ENCODE measurements around the gene ERGIC1.

Gene ERGIC1

DNA sequence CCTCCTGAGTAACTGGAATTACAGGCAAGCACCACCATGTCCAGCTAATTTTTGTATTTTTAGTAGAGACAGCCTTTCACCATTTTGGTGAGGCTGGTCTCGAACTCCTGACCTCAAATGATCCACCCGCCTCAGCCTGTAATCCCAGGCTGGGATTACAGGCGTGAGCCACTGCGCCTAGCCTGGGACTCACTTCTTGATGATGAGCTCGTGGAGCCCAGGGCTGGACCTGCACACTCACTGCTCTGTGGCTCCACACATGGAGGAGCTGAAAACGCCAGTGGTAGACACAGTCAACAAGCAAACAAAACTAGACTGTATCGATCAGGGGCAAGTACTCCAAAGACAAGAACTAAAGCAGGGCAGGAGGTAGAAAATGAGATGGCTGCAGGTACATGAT is 65.4 kb downstream of the ERGIC1 start:
- DNase-seq (ENCODE audit: low read depth in 1 of 2, low spot score in 1 of 2), result no peak

DNA sequence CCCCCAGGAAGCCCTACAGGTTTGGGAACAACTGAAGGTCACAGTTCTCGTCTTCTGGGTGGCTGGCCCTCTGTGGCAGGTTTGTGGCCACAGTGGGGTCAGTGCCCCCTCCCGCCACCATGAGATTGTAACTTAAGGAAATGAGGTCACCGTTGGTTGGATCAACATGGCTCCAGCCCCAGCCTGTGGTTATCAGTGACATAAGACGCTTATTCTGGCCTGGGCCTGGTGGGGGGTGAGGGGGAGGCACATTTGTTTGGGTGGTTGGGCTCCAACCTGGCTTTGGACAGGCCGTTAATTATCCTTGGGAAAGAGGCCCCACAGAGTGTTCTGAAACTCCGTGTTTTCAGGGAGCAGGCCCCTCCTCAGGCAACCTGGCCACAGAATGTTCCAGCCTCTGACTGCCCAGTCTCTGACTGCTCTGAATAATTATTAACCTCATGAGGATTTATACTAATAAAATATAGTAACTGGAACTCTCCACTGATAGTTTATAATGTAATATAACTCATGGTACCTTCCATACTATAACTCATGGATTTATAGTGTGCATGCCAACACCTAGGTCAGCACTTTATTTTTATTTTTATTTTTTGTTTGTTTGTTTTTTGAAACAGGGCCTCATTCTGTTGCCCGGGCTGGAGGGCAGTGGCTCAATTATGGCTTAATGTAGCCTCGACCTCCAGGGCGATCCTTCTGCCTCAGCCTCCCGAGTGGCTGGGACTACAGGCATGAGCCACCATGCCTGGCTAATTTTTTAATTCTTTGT is 67.1 kb downstream of the ERGIC1 start:
- no peak for DNase-seq (ENCODE audit: low read depth in 1 of 2, low spot score in 1 of 2)

DNA sequence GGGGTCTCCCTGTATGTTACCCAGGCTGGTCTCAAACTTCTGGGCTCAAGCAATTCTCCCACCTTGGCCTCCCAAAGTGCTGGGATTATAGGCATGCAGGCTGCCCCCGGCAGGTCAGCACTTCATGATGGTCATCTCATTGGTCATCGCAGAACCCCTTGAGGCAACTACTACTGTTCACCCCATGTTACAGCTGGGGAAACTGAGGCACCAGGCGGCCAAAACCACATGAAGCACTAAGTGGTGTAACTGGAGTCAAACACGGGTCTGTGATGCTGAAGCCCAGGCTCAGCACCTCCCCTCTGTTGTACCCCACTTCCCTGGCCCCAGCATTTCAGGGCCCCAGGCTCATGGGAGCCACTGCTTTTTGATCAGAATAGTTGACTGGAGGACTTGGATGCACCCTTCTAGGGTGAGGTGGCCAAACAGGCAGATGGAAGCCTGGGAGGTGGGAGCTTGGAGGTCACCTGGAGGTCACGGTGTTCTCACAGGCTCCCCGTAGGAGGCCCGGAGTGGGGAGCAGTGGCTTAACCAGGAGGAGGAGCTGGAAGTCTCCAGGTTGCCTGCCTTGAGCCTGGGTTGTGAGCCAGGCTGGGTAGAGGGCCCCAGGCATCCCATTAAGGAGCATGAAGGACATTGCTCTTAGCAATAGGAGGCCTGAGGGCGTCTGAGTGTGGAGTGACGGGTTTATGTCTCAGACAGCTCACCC is 67.9 kb downstream of the ERGIC1 start:
- DNase-seq (ENCODE audit: low read depth in 1 of 2, low spot score in 1 of 2), result no peak

DNA sequence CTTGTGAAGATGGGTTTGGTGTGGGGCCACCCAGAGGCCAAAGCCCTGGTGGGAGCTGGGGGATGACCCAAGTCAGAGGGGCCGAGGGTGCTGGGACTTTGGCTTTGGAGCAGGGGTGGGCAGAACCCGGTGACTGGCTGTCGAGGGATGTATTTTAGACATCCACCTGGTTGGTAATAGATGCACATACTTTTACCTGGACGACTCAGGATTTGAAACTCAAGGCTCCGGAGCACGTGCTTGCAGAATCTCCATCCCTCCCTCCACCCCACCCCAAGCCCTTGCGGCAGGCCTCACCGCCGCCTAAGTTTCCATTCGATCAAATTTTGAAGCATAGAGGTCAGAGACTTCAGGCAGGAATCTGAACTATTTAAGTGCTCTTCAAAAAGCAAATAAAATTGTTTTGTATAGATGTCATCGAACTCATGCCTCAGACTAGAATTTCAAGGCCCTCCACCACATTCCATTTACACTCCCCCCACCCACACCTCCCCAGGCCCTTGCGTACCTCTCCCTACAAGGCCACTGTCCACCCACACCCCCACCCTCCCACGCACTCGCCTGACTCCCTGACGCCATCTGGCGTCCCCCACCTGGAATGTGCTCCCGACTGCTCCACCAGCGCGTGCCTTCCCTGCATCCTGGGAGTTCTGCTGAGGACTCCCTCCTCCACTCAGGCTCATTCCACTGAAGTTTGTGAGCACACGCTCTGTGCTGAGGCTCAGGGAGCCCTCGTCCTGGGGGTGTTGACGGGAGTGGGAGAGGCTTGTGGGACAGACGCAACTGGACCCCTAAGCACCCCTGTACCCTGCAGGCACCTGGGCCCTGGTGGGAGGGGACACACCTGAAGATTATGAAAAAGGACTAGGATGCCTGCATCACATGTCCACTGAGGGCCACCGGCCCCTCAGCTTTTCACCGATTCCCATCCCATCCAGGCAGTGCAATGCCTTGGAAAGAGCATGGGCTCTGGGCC is 68.7 kb downstream of the ERGIC1 start:
- no peak for DNase-seq (ENCODE audit: low read depth in 1 of 2, low spot score in 1 of 2)

DNA sequence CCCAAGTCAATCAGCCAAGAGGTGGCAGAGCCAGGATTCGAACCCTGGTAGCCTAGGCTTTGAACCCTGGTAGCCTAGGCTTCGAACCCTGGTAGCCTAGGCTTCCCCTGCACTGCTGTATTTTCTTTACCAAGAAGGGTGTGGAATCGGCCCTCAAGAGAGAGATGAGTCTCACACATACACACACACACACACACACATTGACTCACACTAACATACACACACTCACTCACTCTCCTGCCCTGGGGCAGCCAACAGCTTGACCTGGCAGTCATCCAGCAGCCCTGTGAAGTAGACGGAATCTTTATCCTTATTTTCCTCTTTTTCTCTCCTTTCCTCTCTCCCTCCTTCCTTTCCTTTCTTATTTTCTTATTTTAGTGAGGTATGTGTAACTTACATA is 69.7 kb downstream of the ERGIC1 start:
- DNase-seq (ENCODE audit: low read depth in 1 of 2, low spot score in 1 of 2), result no peak

DNA sequence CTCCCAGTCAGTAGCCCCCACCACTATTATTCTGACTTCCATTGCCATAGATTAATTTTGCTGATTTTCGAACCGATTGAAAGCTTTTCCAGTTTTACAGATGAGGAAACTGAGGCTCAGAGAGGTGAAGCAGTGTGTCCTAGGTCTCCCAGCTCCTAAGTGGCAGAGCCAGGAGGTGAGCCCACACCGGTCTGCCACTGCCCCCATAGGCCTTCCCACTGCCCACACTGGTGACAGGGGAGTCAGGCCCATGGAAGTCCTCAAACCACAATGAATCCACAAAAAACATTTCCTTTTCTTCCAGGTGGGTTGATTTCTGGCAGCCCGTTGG is 70.2 kb downstream of the ERGIC1 start:
- no peak for DNase-seq (ENCODE audit: low read depth in 1 of 2, low spot score in 1 of 2)

DNA sequence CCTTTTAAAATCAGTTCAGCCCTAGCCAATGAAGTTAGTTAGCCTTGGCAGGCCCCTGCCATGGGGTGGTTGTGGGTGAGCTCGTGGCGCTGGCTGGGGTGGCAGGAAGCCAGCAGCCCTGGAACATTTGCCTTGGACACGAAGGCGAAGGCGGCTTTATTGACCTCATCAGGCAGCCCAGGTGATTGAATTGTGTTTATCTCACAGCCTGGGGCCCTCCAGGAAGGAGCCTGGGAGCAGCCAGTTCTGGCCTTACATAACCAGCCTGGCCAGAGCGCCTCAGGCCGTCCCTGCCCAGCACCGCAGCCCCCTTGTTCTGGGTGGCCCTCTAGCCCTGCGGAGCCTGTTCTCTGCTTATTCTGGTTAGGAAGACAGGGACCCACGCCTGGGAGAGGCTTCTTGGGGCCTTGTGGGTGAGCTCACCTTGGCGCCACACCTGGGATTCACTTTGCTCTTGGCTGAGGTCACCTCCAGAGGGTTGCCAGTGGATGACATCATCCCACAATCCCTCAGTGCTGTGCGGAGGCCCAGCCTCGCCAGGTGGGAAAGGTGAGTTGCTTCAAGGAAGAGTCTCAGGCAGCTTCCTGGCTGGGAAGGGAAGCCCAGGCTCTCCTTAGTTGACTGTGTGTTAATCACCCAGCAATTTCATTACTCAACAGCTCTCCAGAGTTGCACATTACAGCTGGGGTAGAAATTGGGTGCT is 70.7 kb downstream of the ERGIC1 start:
- DNase-seq (ENCODE audit: low read depth in 1 of 2, low spot score in 1 of 2), result no peak

DNA sequence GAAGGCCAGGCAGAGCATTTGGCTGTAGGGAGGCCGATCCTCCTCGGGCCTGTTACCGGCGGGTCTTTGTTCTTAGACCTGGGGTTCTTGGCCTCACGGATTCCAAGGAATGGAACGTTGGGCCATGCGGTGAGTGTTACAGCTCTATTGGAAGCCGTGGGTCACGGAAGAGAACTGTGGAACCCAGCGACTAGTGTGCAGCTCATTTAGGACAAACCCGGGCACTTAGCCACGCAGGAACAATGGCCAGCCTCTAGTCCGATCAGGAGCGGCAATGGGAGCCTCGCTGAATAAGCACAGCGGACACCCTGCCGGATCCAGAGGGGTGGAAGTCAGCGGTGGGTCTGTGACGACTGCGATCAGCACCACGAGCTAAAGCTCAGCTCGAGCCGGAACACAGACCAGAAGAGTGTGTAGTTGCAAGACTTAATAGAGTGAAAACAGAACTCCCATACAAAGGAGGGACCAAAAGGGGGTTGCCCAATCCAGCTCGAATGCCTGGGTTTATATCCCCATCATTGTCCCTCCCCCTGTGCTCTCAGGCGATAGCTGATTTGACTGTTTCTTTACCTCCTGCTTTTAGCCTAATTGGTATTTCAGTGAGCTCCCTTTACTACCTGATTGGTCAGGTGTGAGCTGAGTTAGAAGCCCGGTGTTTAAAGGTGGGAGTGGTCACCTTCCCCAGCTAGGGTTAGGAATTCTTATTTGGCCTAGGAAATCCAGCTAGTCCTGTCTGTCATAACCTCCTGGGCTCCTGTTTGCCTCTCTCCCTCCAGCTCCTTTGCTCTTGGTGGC is 71.5 kb downstream of the ERGIC1 start:
- no peak for DNase-seq (ENCODE audit: low read depth in 1 of 2, low spot score in 1 of 2)

DNA sequence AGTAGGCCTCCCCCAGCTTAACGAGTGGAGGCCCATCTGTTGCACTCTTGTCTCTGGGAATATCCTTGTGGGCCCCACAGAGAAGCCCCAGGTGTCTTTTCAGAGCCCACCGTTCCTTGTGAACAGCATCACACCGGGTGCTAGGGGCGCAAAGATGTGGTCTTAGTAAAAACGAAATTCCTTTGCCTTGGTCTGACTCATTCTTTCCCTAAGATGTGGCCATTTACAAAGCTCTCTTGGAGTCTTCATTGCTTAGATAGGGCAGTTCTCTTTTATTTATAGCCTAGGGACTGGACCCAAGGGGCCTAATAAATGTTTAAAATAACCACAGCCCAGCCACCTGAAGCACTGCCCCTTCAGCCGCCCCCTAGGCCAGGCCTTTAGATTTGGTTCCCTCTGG is 72.4 kb downstream of the ERGIC1 start:
- no peak for DNase-seq (ENCODE audit: low read depth in 1 of 2, low spot score in 1 of 2)

DNA sequence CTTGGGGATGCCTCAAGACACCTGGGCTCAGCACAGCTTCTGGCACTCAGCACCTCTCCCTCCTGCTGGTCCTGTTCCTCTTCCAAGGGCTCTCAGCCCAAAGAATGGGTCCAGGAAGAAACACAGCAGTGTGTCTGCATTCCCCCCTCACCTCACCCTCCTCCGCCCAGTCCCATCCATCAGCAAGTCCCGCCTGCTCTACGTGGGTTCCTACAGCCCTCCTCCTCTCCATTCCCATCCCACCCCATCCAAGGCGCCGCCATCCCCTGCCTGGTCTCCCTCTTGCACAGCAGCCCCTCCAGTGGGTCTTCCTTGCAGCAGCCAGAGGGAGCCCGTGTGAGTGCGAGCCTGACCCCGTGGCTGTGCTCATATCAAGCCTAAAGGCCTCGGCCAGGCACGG is 72.8 kb downstream of the ERGIC1 start:
- DNase-seq (ENCODE audit: low read depth in 1 of 2, low spot score in 1 of 2), result no peak

DNA sequence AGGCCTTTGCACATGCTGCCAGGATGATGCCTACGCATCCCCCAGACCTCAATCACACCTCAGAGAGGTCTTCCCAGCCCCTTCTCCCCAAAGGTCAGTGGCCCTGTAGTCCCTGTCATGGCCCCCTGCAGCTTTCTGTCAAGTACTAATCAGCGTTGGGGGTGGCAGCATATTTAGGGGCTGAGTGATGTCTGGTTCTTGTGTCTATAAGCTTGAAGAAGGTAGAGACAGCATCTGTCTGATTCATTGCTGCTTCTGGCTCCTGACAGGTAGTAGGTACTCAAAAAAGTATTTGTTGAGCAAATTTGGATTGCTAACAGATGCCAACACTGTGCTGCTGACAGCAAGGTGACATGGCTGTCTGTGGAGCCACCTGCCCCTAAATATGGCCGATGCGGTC is 73.6 kb downstream of the ERGIC1 start:
- no peak for DNase-seq (ENCODE audit: low read depth in 1 of 2, low spot score in 1 of 2)

DNA sequence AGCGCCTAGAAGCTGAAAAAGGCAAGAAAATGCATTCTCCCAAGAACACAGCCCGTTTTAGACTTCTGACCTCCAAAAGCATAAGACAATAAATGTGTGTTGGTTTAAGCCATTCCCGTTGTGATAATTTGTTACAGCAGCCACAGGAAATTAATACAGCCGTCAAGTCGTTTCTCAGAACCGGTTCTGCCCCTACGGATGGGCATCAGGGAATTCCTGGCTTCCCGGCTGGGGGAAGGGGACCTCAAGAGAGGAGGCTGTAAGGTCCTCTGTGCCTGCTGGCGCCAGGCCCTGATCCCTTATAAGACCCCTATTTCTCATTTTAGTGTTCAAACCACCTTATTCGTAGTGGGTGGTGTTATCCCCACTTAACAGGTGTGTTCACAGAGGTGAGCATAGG is 74.6 kb downstream of the ERGIC1 start:
- DNase-seq (ENCODE audit: low read depth in 1 of 2, low spot score in 1 of 2), result no peak

DNA sequence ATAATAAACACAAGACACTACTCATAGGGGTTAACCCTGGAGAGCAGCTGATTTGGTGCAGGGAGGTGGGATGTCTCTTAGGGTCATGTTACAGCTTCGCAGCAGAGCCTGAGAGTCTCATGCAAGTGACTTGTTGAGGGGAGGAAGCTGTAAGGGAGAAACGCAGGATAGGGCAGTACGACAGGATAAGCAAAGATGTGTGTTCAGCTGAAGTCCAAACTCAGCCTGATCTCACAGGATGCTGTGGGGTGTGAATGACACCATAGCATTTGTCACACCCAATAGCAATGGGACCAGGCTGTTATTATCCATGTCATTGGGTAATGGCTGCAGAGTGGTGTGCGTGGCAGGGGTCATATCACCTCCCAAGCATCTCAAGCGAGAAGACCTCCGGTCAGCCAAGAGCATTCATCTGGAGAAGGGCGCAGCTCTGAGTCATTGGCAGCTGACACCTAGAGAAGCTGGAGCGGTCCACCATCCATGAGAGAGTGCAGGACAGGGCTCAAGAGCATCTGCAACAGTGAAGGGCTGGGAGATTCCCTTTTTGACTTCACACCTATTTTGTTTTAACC is 76.0 kb downstream of the ERGIC1 start:
- no peak for DNase-seq (ENCODE audit: low read depth in 1 of 2, low spot score in 1 of 2)

DNA sequence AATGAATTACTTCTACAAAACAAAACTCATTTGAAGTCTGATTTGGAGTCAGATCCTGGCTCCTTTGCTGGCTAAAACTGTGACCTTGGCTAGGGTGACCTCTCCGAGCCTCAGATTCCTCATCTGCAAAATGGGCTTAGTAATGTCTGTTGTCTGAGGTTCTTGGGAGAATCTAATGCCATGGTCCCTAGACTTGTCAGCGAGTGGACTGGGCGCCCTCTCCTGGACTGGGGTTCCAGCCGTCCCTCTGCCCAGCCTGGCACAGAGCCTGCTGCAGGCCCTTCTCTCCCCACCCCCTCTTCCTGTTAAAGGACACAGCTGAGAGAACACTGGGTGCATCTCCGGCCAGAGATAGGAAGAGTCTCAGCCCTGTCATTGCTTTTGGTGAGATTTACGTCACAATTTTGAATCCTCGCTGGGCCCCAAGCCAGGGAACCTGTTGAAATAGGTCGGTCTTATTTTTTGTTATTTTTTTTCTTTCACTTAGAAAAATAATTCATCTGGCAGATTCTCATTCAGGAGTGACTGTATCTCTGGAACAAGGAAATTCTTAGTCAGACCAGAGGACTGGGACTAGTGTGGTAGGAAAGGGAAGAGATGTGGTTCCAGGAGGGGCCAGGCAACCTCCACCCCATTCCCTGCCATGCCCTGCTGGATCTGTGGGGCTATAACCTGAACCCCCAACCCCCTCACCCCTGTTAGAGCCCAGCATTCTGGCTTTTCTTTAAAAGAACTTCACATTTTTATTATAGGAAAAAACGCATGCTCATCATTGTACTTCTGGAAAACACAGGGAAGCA is 77.0 kb downstream of the ERGIC1 start:
- no peak for DNase-seq (ENCODE audit: low read depth in 1 of 2, low spot score in 1 of 2)

DNA sequence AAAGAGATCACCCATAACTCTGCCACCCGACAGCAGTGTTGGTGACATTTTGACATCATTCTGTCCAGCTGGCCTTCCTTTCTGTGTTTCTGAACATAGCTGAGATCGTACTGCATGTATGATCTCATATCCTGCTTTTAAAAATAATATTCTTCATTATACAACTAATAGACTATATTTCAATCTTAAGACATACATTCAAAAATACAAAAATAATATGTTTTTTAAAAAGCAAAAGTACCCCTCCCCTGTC is 77.5 kb downstream of the ERGIC1 start:
- DNase-seq (ENCODE audit: low read depth in 1 of 2, low spot score in 1 of 2), result no peak

DNA sequence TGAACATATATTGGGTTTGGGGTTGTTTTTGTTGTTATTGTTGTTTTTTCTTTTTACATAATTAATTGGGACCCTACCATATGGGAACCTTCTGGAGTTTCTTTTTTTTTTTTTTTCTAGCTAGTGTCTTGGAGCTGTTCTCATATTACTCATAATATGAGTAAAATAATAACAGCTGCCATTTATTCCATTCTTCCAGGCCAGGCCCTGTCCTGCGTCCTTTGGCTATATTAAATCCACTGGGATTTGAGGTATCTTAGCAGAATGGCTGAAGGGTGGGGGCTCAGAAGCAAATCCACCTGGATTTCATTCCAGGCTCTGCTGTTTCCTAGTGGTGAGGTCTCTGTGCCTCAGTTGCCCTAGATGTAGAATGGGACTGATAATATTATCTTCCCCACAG is 77.9 kb downstream of the ERGIC1 start:
- no peak for DNase-seq (ENCODE audit: low read depth in 1 of 2, low spot score in 1 of 2)

DNA sequence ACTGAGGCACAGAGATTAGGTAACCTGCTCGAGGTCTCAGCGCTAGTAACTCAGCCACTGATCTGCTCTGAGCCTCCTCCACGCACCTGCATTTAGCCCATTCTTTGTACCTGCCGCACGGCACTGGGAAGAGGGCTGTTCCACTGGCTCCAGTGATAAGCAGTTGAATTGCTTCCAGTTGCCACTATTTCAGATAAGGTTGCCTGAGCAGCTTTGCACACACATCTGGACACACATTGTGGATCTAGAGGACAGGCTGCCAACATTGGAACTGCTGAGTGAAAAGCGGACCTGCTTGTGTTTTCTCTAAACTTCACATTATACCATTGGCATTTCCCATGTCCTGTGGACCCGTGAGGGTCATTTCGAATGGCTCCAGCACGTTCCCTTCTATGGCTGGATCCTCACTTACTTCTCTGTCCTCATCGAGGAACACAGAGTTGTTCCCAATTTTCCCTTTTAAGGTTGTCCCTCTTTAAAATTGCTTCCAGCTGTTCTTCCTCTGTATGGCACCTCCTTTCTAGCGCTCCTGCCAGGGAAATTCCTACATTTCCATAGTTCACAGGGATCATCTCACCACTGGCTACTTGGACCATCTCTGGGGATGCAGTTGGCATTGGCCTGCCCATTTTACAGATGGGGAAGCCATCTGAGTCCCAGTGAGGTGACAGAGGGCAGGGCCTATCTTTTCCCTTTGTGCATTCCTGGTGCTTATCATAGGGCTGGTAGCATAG is 79.2 kb downstream of the ERGIC1 start:
- DNase-seq (ENCODE audit: low read depth in 1 of 2, low spot score in 1 of 2), result no peak

DNA sequence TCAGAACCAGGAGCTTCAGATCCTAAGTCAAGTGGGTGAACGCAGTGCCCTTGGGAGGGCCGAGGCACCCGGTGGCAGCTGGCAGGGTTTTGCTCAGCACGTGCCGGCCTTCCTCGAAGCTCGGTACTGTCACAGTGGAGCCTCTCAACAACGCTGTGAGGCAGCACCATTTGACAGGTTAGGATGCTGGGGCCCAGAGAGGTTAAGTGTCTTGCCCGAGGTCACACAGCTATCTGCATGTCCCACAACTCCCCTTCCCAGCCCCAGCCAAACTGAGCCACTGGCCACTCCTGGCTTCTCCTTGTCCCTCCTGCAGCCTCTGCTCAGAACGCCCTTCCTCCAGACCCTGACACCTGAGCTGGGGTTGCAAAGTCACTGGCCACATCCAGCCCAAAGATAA is 81.5 kb downstream of the ERGIC1 start:
- no peak for DNase-seq (ENCODE audit: low read depth in 1 of 2, low spot score in 1 of 2)
